ENCODE results near the gene OR9A4.

GRCh38 chr7:141875453-141875852 is 40.7 kb upstream of the OR9A4 start:
- TF ChIP-seq CTCF (IDR thresholded peaks at IDR 0.05) = no peak
- no peak for TF ChIP-seq EP300 (IDR thresholded peaks at IDR 0.05)
- no peak for TF ChIP-seq POLR2A (IDR thresholded peaks at IDR 0.05)

Measured in ovary (tissue), 3 donors.